T-cell (primary cell): ENCODE results near the gene EVC. TPM values are rescaled to one million over a fixed set of nuclear protein-coding genes. Genes with fewer than 3 reads are reported as not detected.

Experiments used
- ATAC-seq, 4 experiments: fragments of 200-7000 bp in 3 of 4; fragments of 150-1000 bp in 1 of 4; cut with Tn5 transposase; replicated peaks in 1 of 4; 1 replicate in 3 of 4; 2 replicates in 1 of 4; pipeline ENCODE4 v1.10.0; 2021; ENCODE audit warnings: moderate library complexity in 3 of 4, mild to moderate bottlenecking in 2 of 4, moderate number of reproducible peaks in 1 of 4
- CTCF ChIA-PET, 2 donors: fragments of 300-600 bp; sonication (Branson Sonifier 250); formaldehyde crosslinking; loops; one replicate each; lab custom pipeline; 2022; ENCODE audit warnings: antibody characterized with exemption in 2 of 2; lab: Charles Lee
- POLR2A ChIA-PET, 2 donors: fragments of 300-600 bp; sonication (Branson Sonifier 250); formaldehyde crosslinking; loops; one replicate each; lab custom pipeline; 2022; ENCODE audit warnings: antibody characterized with exemption in 2 of 2; lab: Charles Lee
- DNase-seq, 35 experiments: peaks; one replicate each; pipeline versions ENCODE4 v3.0.0 to v3.0.0-alpha.2; 2013 to 2023
- H3K27ac ChIP-seq: one replicate; pipeline ENCODE4 v1.5.1; 2013; ENCODE audit warnings: low read length
- H3K27me3 ChIP-seq, 2 experiments: replicated peaks in 1 of 2; 1 replicate in 1 of 2; 2 replicates in 1 of 2; pipeline versions ENCODE4 v1.6.1 to v1.7.0; 2013; ENCODE audit warnings: low read length in 1 of 2, mixed read lengths in 1 of 2; ENCODE audit not compliant: control insufficient read depth in 2 of 2, insufficient read depth in 2 of 2; ENCODE audit errors: extremely low read depth in 1 of 2
- H3K36me3 ChIP-seq, 2 donors: 1 replicate in 1 of 2; 2 replicates in 1 of 2; pipeline versions ENCODE4 v1.6.1 to v1.7.0; 2013; ENCODE audit warnings: low read length in 1 of 2; ENCODE audit not compliant: control insufficient read depth in 2 of 2, insufficient read depth in 1 of 2; ENCODE audit errors: extremely low read depth in 1 of 2
- H3K4me1 ChIP-seq, 2 experiments: 1 replicate in 1 of 2; 2 replicates in 1 of 2; pipeline versions ENCODE4 v1.6.1 to v1.7.0; 2013; ENCODE audit warnings: low read length in 2 of 2, mixed read lengths in 1 of 2; ENCODE audit not compliant: insufficient read depth in 2 of 2, control insufficient read depth in 1 of 2; ENCODE audit errors: extremely low read depth in 1 of 2
- H3K4me3 ChIP-seq, 2 donors: 1 replicate in 1 of 2; 2 replicates in 1 of 2; pipeline versions ENCODE4 v1.5.1 to v1.7.0; 2013; ENCODE audit warnings: mild to moderate bottlenecking in 2 of 2, low read length in 1 of 2, moderate library complexity in 1 of 2; ENCODE audit not compliant: control insufficient read depth in 1 of 2; ENCODE audit errors: extremely low read depth in 1 of 2
- H3K9me3 ChIP-seq: 2 replicates; pipeline ENCODE4 v1.7.0; 2013
- H3K27ac Mint-ChIP-seq, 2 donors: one replicate each; pipeline ENCODE4 v1.8.0; 2020 to 2021; ENCODE audit warnings: mild to moderate bottlenecking in 2 of 2, mixed read lengths in 2 of 2
- H3K27me3 Mint-ChIP-seq, 2 donors: one replicate each; pipeline ENCODE4 v1.8.0; 2021 to 2022; ENCODE audit warnings: mixed read lengths in 2 of 2
- H3K36me3 Mint-ChIP-seq: one replicate; pipeline ENCODE4 v1.8.0; 2021; ENCODE audit warnings: mixed read lengths
- H3K4me1 Mint-ChIP-seq, 3 donors: one replicate each; pipeline ENCODE4 v1.8.0; 2020 to 2022; ENCODE audit warnings: mixed read lengths in 3 of 3, mild to moderate bottlenecking in 1 of 3
- H3K4me3 Mint-ChIP-seq, 3 donors: one replicate each; pipeline ENCODE4 v1.8.0; 2020 to 2022; ENCODE audit warnings: mild to moderate bottlenecking in 3 of 3, mixed read lengths in 3 of 3, moderate library complexity in 3 of 3
- H3K9me3 Mint-ChIP-seq, 3 donors: one replicate each; pipeline ENCODE4 v1.8.0; 2020 to 2022; ENCODE audit warnings: mixed read lengths in 3 of 3
- WGBS: methylation state at CpG from one replicate; pipeline ENCODE4 v1.1.5; 2013; ENCODE audit warnings: missing lambda C conversion rate; ENCODE audit not compliant: insufficient coverage; 5-methylcytosine and 5-hydroxymethylcytosine counted together
- total RNA-seq, 35 experiments: library from RNA in 6 of 35; stranded (reverse) in 6 of 35; fragments of 120-200 nt in 1 of 35; gene quantifications; one replicate each; pipeline versions ENCODE4 v1.2.1 to v1.2.4 and lab custom pipeline; 2013 to 2026

Gene EVC
- total RNA-seq, 5 donors from 2014 or later (not counting 1 experiment from before 2014, with no cell fraction given), result 0.40 to 3.6 (median 1.6) TPM

GRCh38 chr4:5678977-5679376 lies 32.0 kb upstream of the EVC start:
- POLR2A ChIA-PET, result no interaction called here
- DNase-seq (no peak), ATAC-seq (no peak)
- Histone ChIP-seq H3K9me3 (no peaks in the 10 kb centered on the region), H3K4me3 (no peak overlapping the region), H3K27me3 (peaks cover 0 to 2% of the 10 kb centered on the region in 2 experiments), H3K4me1 (no peaks in the 10 kb centered on the region), H3K36me3 (no peaks in the 10 kb centered on the region), H3K27ac (no peak overlapping the region)
- no peak overlapping the region for H3K4me3 Mint-ChIP-seq
- no peaks in the 10 kb centered on the region for H3K27me3 Mint-ChIP-seq
- H3K9me3 Mint-ChIP-seq, result no peaks in the 10 kb centered on the region
- CTCF ChIA-PET, result no interaction called here
- no peaks in the 10 kb centered on the region for H3K4me1 Mint-ChIP-seq
- 100% methylated on average over 2 of the region's 10 CpGs for WGBS
- no peak overlapping the region for H3K27ac Mint-ChIP-seq
- H3K36me3 Mint-ChIP-seq, result no peaks in the 10 kb centered on the region

GRCh38 chr4:5683566-5683965 lies 27.4 kb upstream of the EVC start:
- Mint-ChIP-seq H3K4me1 (no peaks in the 10 kb centered on the region), H3K36me3 (no peaks in the 10 kb centered on the region), H3K9me3 (no peaks in the 10 kb centered on the region), H3K27ac (no peak overlapping the region), H3K4me3 (no peak overlapping the region), H3K27me3 (no peaks in the 10 kb centered on the region)
- Histone ChIP-seq H3K4me1 (no peaks in the 10 kb centered on the region), H3K9me3 (no peaks in the 10 kb centered on the region), H3K27ac (no peak overlapping the region), H3K27me3 (peaks cover 0 to 6% of the 10 kb centered on the region in 2 experiments), H3K36me3 (no peaks in the 10 kb centered on the region), H3K4me3 (no peak overlapping the region)
- no peak for DNase-seq
- ATAC-seq, result no peak
- POLR2A ChIA-PET, result no interaction called here
- CTCF ChIA-PET, result no interaction called here
- 69% methylated on average over 9 of the region's 10 CpGs for WGBS

- no peak for ATAC-seq
- Histone ChIP-seq H3K27ac (no peak overlapping the region), H3K4me3 (no peak overlapping the region), H3K27me3 (peaks cover 0 to 6% of the 10 kb centered on the region in 2 experiments), H3K4me1 (no peaks in the 10 kb centered on the region), H3K9me3 (no peaks in the 10 kb centered on the region), H3K36me3 (no peaks in the 10 kb centered on the region)
- H3K27me3 Mint-ChIP-seq, result no peaks in the 10 kb centered on the region
- no peak for DNase-seq
- no peaks in the 10 kb centered on the region for H3K9me3 Mint-ChIP-seq
- H3K4me1 Mint-ChIP-seq, result no peaks in the 10 kb centered on the region
- CTCF ChIA-PET, result no interaction called here
- WGBS, result 97% methylated on average over 5 of the region's 9 CpGs
- H3K4me3 Mint-ChIP-seq, result no peak overlapping the region
- POLR2A ChIA-PET, result no interaction called here
- no peak overlapping the region for H3K27ac Mint-ChIP-seq
- H3K36me3 Mint-ChIP-seq, result no peaks in the 10 kb centered on the region
These were observed 25.7 kb upstream of the EVC start for GRCh38 chr4:5685296-5685695.

- no peaks in the 10 kb centered on the region for H3K4me1 ChIP-seq
- ChIA-PET CTCF (no interaction called here), POLR2A (no interaction called here)
- H3K9me3 ChIP-seq, result no peaks in the 10 kb centered on the region
- no peak for DNase-seq
- H3K9me3 Mint-ChIP-seq, result no peaks in the 10 kb centered on the region
- H3K4me3 ChIP-seq, result no peak overlapping the region
- H3K36me3 Mint-ChIP-seq, result no peaks in the 10 kb centered on the region
- no peak for ATAC-seq
- H3K27ac ChIP-seq, result no peak overlapping the region
- H3K36me3 ChIP-seq, result no peaks in the 10 kb centered on the region
- no peak overlapping the region for H3K4me3 Mint-ChIP-seq
- 79% methylated on average over 4 of the region's 6 CpGs for WGBS
- H3K27me3 Mint-ChIP-seq, result no peaks in the 10 kb centered on the region
- H3K4me1 Mint-ChIP-seq, result no peaks in the 10 kb centered on the region
- no peak overlapping the region for H3K27ac Mint-ChIP-seq
- H3K27me3 ChIP-seq, result peaks cover 0 to 6% of the 10 kb centered on the region in 2 experiments
These were observed 24.7 kb upstream of the EVC start for GRCh38 chr4:5686338-5686737.

GRCh38 chr4:5689065-5689464 lies 21.9 kb upstream of the EVC start:
- no peak overlapping the region for H3K27ac ChIP-seq
- H3K9me3 Mint-ChIP-seq, result no peaks in the 10 kb centered on the region
- no peaks in the 10 kb centered on the region for H3K36me3 Mint-ChIP-seq
- H3K4me3 Mint-ChIP-seq, result no peak overlapping the region
- WGBS, result 91% methylated on average over 8 of the region's 8 CpGs
- CTCF ChIA-PET, result no interaction called here
- DNase-seq, result no peak
- no peaks in the 10 kb centered on the region for H3K27me3 Mint-ChIP-seq
- H3K36me3 ChIP-seq, result no peaks in the 10 kb centered on the region
- no peaks in the 10 kb centered on the region for H3K4me1 Mint-ChIP-seq
- H3K9me3 ChIP-seq, result no peaks in the 10 kb centered on the region
- POLR2A ChIA-PET, result no interaction called here
- no peaks in the 10 kb centered on the region for H3K4me1 ChIP-seq
- no peak overlapping the region for H3K4me3 ChIP-seq
- no peak overlapping the region for H3K27ac Mint-ChIP-seq
- no peak for ATAC-seq
- H3K27me3 ChIP-seq, result peaks cover 0 to 8% of the 10 kb centered on the region in 2 experiments

GRCh38 chr4:5691491-5692132 lies 19.4 kb upstream of the EVC start:
- WGBS, result 77% methylated on average over 4 of the region's 7 CpGs
- H3K36me3 Mint-ChIP-seq, result no peaks in the 10 kb centered on the region
- no peak overlapping the region for H3K27ac Mint-ChIP-seq

GRCh38 chr4:5693871-5694270 lies 17.1 kb upstream of the EVC start:
- Mint-ChIP-seq H3K9me3 (no peaks in the 10 kb centered on the region), H3K36me3 (no peaks in the 10 kb centered on the region), H3K4me1 (no peaks in the 10 kb centered on the region), H3K27me3 (no peaks in the 10 kb centered on the region), H3K27ac (no peak overlapping the region), H3K4me3 (no peak overlapping the region)
- CTCF ChIA-PET, result no interaction called here
- H3K27ac ChIP-seq, result no peak overlapping the region
- no peak for ATAC-seq
- H3K27me3 ChIP-seq, result peaks cover 0 to 9% of the 10 kb centered on the region in 2 experiments
- H3K36me3 ChIP-seq, result no peaks in the 10 kb centered on the region
- no CpG with 5 or more reads among the region's 4 CpGs for WGBS
- H3K4me3 ChIP-seq, result no peak overlapping the region
- H3K4me1 ChIP-seq, result no peaks in the 10 kb centered on the region
- POLR2A ChIA-PET, result no interaction called here
- H3K9me3 ChIP-seq, result no peaks in the 10 kb centered on the region
- DNase-seq, result no peak

More at GRCh38 chr4:5691491-5692132, 19.4 kb upstream of the EVC start:
- CTCF ChIA-PET, result no interaction called here
- no peak overlapping the region for H3K4me3 ChIP-seq
- no peaks in the 10 kb centered on the region for H3K9me3 ChIP-seq
- no peak overlapping the region for H3K27ac ChIP-seq
- Mint-ChIP-seq H3K27me3 (no peaks in the 10 kb centered on the region), H3K4me1 (no peaks in the 10 kb centered on the region), H3K9me3 (no peaks in the 10 kb centered on the region), H3K4me3 (no peak overlapping the region)
- DNase-seq (no peak), ATAC-seq (no peak)
- no peaks in the 10 kb centered on the region for H3K36me3 ChIP-seq
- H3K27me3 ChIP-seq, result peaks cover 0 to 9% of the 10 kb centered on the region in 2 experiments
- no peaks in the 10 kb centered on the region for H3K4me1 ChIP-seq
- POLR2A ChIA-PET, result no interaction called here
